Measurements from ENCODE around the gene SOX10.
A peak's percentile ranks its signal among the peaks of the same experiment; 100 is the strongest.
"Not testable (repeated sequence)": the region's sequence is repeated elsewhere in the genome, so short reads cannot be mapped to it uniquely, and the experiment has no call there.

Gene SOX10

GRCh38 chr22:37959231-37959825 lies 25.0 kb downstream of the SOX10 start:
- DNase-seq: no peak

- no peak for DNase-seq
Observed at GRCh38 chr22:37957232-37957631, 27.1 kb downstream of the SOX10 start.

- not testable (repeated sequence) for DNase-seq
Observed at GRCh38 chr22:37955825-37956397, 28.4 kb downstream of the SOX10 start.

GRCh38 chr22:37954686-37955085 lies 29.7 kb downstream of the SOX10 start:
- DNase-seq: no peak

- peak; percentile 81 for DNase-seq
Observed at GRCh38 chr22:37953437-37954179, 30.7 kb downstream of the SOX10 start, which contains the start of the genes C22orf23 and POLR2F. Gene C22orf23, minus strand, starts transcription at chr22:37953601. Its CDS starts 452 bp downstream, at chr22:37953149. Gene POLR2F, plus strand, starts transcription at chr22:37953699. Its CDS starts 89 bp downstream, at chr22:37953788.

GRCh38 chr22:37953062-37953436 lies 31.3 kb downstream of the SOX10 start:
- no peak for DNase-seq

- DNase-seq: not testable (repeated sequence)
Observed at GRCh38 chr22:37952629-37953028, 31.7 kb downstream of the SOX10 start.

GRCh38 chr22:37951305-37951704 lies 33.0 kb downstream of the SOX10 start:
- no peak for DNase-seq

GRCh38 chr22:37947142-37947795 lies 37.1 kb downstream of the SOX10 start:
- DNase-seq: not testable (repeated sequence)

- not testable (repeated sequence) for DNase-seq
Observed at GRCh38 chr22:37944423-37944822, 39.9 kb downstream of the SOX10 start.

GRCh38 chr22:37943825-37944198 lies 40.5 kb downstream of the SOX10 start:
- no peak for DNase-seq

GRCh38 chr22:37943136-37943824 lies 41.1 kb downstream of the SOX10 start:
- no peak for DNase-seq

- no peak for DNase-seq
Observed at GRCh38 chr22:37942133-37942532, 42.2 kb downstream of the SOX10 start.

GRCh38 chr22:37940698-37941376 lies 43.5 kb downstream of the SOX10 start:
- DNase-seq: no peak

GRCh38 chr22:37933711-37934376 lies 50.5 kb downstream of the SOX10 start:
- peak; percentile 82 for DNase-seq

- DNase-seq: no peak
Observed at GRCh38 chr22:37932821-37933578, 51.4 kb downstream of the SOX10 start.

- DNase-seq: no peak
Observed at GRCh38 chr22:37932401-37932800, 52.0 kb downstream of the SOX10 start.

GRCh38 chr22:37931893-37932389 lies 52.4 kb downstream of the SOX10 start:
- no peak for DNase-seq

GRCh38 chr22:37930952-37931440 lies 53.4 kb downstream of the SOX10 start:
- DNase-seq: no peak

- DNase-seq: no peak
Observed at GRCh38 chr22:37930270-37930951, 53.9 kb downstream of the SOX10 start.

All from NCI-H1694 treated with DMSO at 0.1 percent for 48 hours (cell line).